B cell (primary cell): ENCODE measurements around the gene MEIOB. TPM values are rescaled to one million over a fixed set of nuclear protein-coding genes. Genes with fewer than 3 reads are reported as not detected.

Experiments
- ATAC-seq: fragments of 200-7000 bp; cut with Tn5 transposase; one replicate; pipeline ENCODE4 v1.10.0; 2021; ENCODE audit warnings: low read depth, mild to moderate bottlenecking, moderate number of reproducible peaks, moderate library complexity
- CTCF ChIA-PET: fragments of 350-600 bp; sonication (Branson Sonifier 250); formaldehyde crosslinking; loops from one replicate; lab custom pipeline; 2021; ENCODE audit warnings: antibody characterized with exemption, inconsistent platforms; lab: Charles Lee
- POLR2A ChIA-PET: fragments of 350-600 bp; sonication (Branson Sonifier 250); formaldehyde crosslinking; loops from one replicate; lab custom pipeline; 2021; ENCODE audit warnings: antibody characterized with exemption; lab: Charles Lee
- DNase-seq: peaks from one replicate; pipeline ENCODE4 v3.0.0; 2013
- H2AFZ ChIP-seq: 2 replicates; pipeline ENCODE4 v1.6.1; 2012; ENCODE audit warnings: mild to moderate bottlenecking, low read depth, low read length; ENCODE audit not compliant: insufficient read depth, poor library complexity, severe bottlenecking
- H3K27ac ChIP-seq, 2 donors: 1 replicate in 1 of 2; 2 replicates in 1 of 2; pipeline ENCODE4 v1.5.1; 2012 to 2013; ENCODE audit warnings: low read length in 2 of 2, mild to moderate bottlenecking in 2 of 2, moderate library complexity in 1 of 2
- H3K27me3 ChIP-seq, 4 experiments: fragments of 200-600 bp in 1 of 4; sonication (generic) in 1 of 4; replicated peaks in 1 of 4; 1 replicate in 2 of 4; 2 replicates in 2 of 4; pipeline versions ENCODE4 v1.6.1 to v1.7.0; 2013 to 2016; ENCODE audit warnings: low read length in 3 of 4, mild to moderate bottlenecking in 2 of 4, mixed read lengths in 1 of 4, moderate library complexity in 1 of 4; ENCODE audit not compliant: insufficient read depth in 4 of 4, control insufficient read depth in 3 of 4; ENCODE audit errors: control extremely low read depth in 1 of 4
- H3K36me3 ChIP-seq, 2 experiments: replicated peaks in 1 of 2; 1 replicate in 1 of 2; 2 replicates in 1 of 2; pipeline versions ENCODE4 v1.6.1 to v1.7.1; 2013; ENCODE audit warnings: low read length in 1 of 2; ENCODE audit not compliant: insufficient read depth in 2 of 2, control insufficient read depth in 1 of 2; ENCODE audit errors: control extremely low read depth in 1 of 2, extremely low read depth in 1 of 2
- H3K4me1 ChIP-seq, 2 donors: fragments of 200-600 bp in 1 of 2; sonication (generic) in 1 of 2; 1 replicate in 1 of 2; 2 replicates in 1 of 2; pipeline versions ENCODE4 v1.5.1 to v1.6.1; 2013 to 2017; ENCODE audit warnings: low read length in 2 of 2; ENCODE audit not compliant: control insufficient read depth in 2 of 2, insufficient read depth in 2 of 2
- H3K4me2 ChIP-seq: replicated peaks from 2 replicates; pipeline ENCODE3; 2012; ENCODE audit warnings: mild to moderate bottlenecking, low read depth, low read length; ENCODE audit not compliant: poor library complexity, severe bottlenecking
- H3K4me3 ChIP-seq, 5 experiments: fragments of 200-600 bp in 1 of 5; sonication (generic) in 1 of 5; 1 replicate in 3 of 5; 2 replicates in 2 of 5; pipeline versions ENCODE4 v1.5.1 to v1.7.0; 2011 to 2016; ENCODE audit warnings: low read length in 4 of 5, mild to moderate bottlenecking in 4 of 5, low read depth in 2 of 5, control low read depth in 1 of 5, moderate library complexity in 1 of 5; ENCODE audit not compliant: insufficient read depth in 1 of 5; ENCODE audit errors: control extremely low read depth in 1 of 5, extremely low read depth in 1 of 5
- H3K79me2 ChIP-seq: fragments of 200-600 bp; sonication (generic); one replicate; pipeline ENCODE4 v1.6.0; 2016; ENCODE audit warnings: low read length; ENCODE audit not compliant: control insufficient read depth, insufficient read depth
- H3K9ac ChIP-seq: fragments of 200-600 bp; sonication (generic); 2 replicates; pipeline ENCODE4 v1.6.1; 2017; ENCODE audit warnings: mild to moderate bottlenecking, low read length, moderate library complexity
- H3K9me3 ChIP-seq, 3 donors: one replicate each; pipeline versions ENCODE4 v1.6.1 to v1.7.1; 2013; ENCODE audit warnings: low read length in 2 of 3; ENCODE audit not compliant: control insufficient read depth in 2 of 3, insufficient read depth in 1 of 3; ENCODE audit errors: control extremely low read depth in 1 of 3
- H4K20me1 ChIP-seq: 2 replicates; pipeline ENCODE4 v1.6.0; 2012; ENCODE audit warnings: mild to moderate bottlenecking, low read length; ENCODE audit not compliant: insufficient read depth, control insufficient read depth, poor library complexity, severe bottlenecking
- H3K27ac Mint-ChIP-seq: one replicate; pipeline ENCODE4 v1.8.0; 2021; ENCODE audit warnings: mixed read lengths
- H3K27me3 Mint-ChIP-seq: one replicate; pipeline ENCODE4 v1.8.0; 2021; ENCODE audit warnings: mixed read lengths
- H3K4me1 Mint-ChIP-seq: one replicate; pipeline ENCODE4 v1.8.0; 2021; ENCODE audit warnings: mixed read lengths
- H3K4me3 Mint-ChIP-seq: one replicate; pipeline ENCODE4 v1.8.0; 2021; ENCODE audit warnings: mixed read lengths
- H3K9me3 Mint-ChIP-seq: one replicate; pipeline ENCODE4 v1.8.0; 2022; ENCODE audit warnings: mixed read lengths; ENCODE audit not compliant: insufficient read depth
- CTCF ChIP-seq: fragments of 200-600 bp; IDR thresholded peaks from one replicate; pipeline ENCODE4 v1.8.0; 2022; ENCODE audit warnings: antibody characterized with exemption, mild to moderate bottlenecking
- EZH2 ChIP-seq: IDR thresholded peaks from 2 replicates; pipeline ENCODE4 v1.6.1; 2012; ENCODE audit warnings: borderline replicate concordance, low read depth, mild to moderate bottlenecking, moderate library complexity, low read length; ENCODE audit not compliant: insufficient read depth, poor library complexity, severe bottlenecking
- WGBS: methylation state at CpG from one replicate; pipeline ENCODE4 v1.1.5; 2013; ENCODE audit warnings: missing lambda C conversion rate; ENCODE audit not compliant: insufficient coverage; 5-methylcytosine and 5-hydroxymethylcytosine counted together
- intact Hi-C: fragments of 100-400 bp; cut with micrococcal nuclease; formaldehyde crosslinking; loops from one replicate; pipeline ENCODE4 v1.10.0; 2022
- polyA plus RNA-seq: library from polyadenylated mRNA; depleted of rRNA; stranded (reverse); fragments of >200 nt; gene quantifications from 2 replicates; pipeline ENCODE4 v1.2.3, GENCODE V29; 2012
- total RNA-seq, 2 donors: library from RNA; stranded (reverse); fragments of 120-200 nt in 1 of 2; gene quantifications; 1 replicate in 1 of 2; 2 replicates in 1 of 2; pipeline versions ENCODE4 v1.2.3 to v1.2.4, GENCODE V29; 2013 to 2022

Gene MEIOB
- total and polyA plus RNA-seq, 2 donors (not counting 1 experiment from before 2014, with no cell fraction given) = not detected

- WGBS = 93% methylated on average over 59 of the region's 59 CpGs
- Histone ChIP-seq H3K4me3 (no peak overlapping the region), H2AFZ (no peak overlapping the region), H3K9ac (no peak overlapping the region), H3K4me1 (no peaks in the 10 kb centered on the region), H3K27me3 (no peaks in the 10 kb centered on the region), H3K27ac (no peak overlapping the region), H3K9me3 (peaks cover 0 to 4% (median under 1%) of the 10 kb centered on the region in 3 donors), H3K79me2 (peaks cover 29% of the 10 kb centered on the region), H3K4me2 (no peak overlapping the region), H4K20me1 (peaks cover 19% of the 10 kb centered on the region), H3K36me3 (peaks cover 0 to 24% of the 10 kb centered on the region in 2 experiments)
- Mint-ChIP-seq H3K9me3 (peaks cover under 1% of the 10 kb centered on the region), H3K27ac (no peak overlapping the region), H3K27me3 (no peaks in the 10 kb centered on the region), H3K4me1 (no peaks in the 10 kb centered on the region), H3K4me3 (no peak overlapping the region)
- TF ChIP-seq EZH2 (no peak), CTCF (no peak)
- intact Hi-C loops = no loop called here
- POLR2A ChIA-PET = no interaction called here
- CTCF ChIA-PET = no interaction called here
- DNase-seq (no peak), ATAC-seq (no peak)
Measured at GRCh38 chr16:1791943-1792812, 79.8 kb downstream of the MEIOB start.

DNA sequence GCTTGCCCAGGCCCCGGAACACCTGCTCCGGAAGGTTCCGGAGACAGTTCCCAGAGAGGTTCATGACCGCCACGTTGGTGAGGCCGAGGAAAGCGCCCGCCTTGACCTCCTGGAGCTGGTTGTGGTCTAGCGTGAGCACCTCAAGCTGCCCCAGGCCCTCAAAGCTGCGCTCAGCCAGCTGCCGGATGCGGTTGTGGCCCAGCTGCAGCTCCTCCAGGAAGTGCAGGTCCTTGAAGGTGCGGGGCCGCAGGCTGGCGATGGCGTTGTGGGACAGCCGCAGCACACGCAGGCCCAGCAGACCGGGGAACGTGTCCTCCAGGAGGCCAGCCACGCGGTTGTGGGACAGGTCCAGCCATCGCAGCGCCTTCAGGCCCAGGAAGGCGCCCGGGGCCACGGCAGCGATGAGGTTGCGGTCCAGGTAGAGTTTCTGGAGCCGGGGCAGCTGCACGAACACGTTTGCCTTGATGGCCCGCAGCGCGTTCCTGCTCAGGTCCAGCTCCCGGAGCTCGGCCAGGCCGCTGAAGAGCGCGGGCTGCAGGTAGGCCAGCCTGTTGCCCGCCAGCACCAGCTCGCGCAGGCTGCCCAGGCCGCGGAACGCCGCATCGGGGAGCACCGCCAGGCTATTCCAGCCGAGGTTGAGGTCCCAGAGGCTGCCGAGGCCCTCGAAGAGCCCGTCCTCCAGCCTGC, 80.6 kb downstream of the MEIOB start:
- H3K4me2 ChIP-seq = no peak overlapping the region
- no peak overlapping the region for H3K27ac ChIP-seq
- no peaks in the 10 kb centered on the region for H3K27me3 ChIP-seq
- Mint-ChIP-seq H3K27ac (no peak overlapping the region), H3K27me3 (no peaks in the 10 kb centered on the region), H3K4me3 (no peak overlapping the region), H3K9me3 (no peaks in the 10 kb centered on the region), H3K4me1 (no peaks in the 10 kb centered on the region)
- H3K4me1 ChIP-seq = no peaks in the 10 kb centered on the region
- TF ChIP-seq EZH2 (no peak), CTCF (no peak)
- no peak overlapping the region for H3K9ac ChIP-seq
- 96% methylated on average over 53 of the region's 53 CpGs for WGBS
- ChIA-PET CTCF (no interaction called here), POLR2A (no interaction called here)
- H3K4me3 ChIP-seq = no peak overlapping the region
- H3K9me3 ChIP-seq = no peaks in the 10 kb centered on the region
- DNase-seq (peak; percentile 18), ATAC-seq (no peak)
- intact Hi-C loops = no loop called here
- peaks cover 0 to 30% of the 10 kb centered on the region in 2 experiments for H3K36me3 ChIP-seq
- peaks cover 37% of the 10 kb centered on the region for H3K79me2 ChIP-seq
- peaks cover 26% of the 10 kb centered on the region for H4K20me1 ChIP-seq
- H2AFZ ChIP-seq = no peak overlapping the region
